Right ventricle myocardium superior (tissue), 1 donor: ENCODE measurements around the gene C5orf63. TPM values are rescaled to one million over a fixed set of nuclear protein-coding genes. Genes with fewer than 3 reads are reported as not detected.
"Not testable (repeated sequence)": the region's sequence is repeated elsewhere in the genome, so short reads cannot be mapped to it uniquely, and the experiment has no call there.

Experiments
- ATAC-seq: fragments of 200-7000 bp; cut with Tn5 transposase; one replicate; pipeline ENCODE4 v1.9.1; 2020; ENCODE audit warnings: mild to moderate bottlenecking; ENCODE audit not compliant: poor library complexity
- DNase-seq: peaks from one replicate; pipeline ENCODE4 v3.0.0-alpha.2; 2020
- intact Hi-C: fragments of 100-400 bp; cut with DNase I; formaldehyde crosslinking; loops from one replicate; pipeline ENCODE4 v1.11.2; 2022
- long read RNA-seq: library from polyadenylated mRNA; unstranded; transcript quantifications from one replicate; pipeline ENCODE4 v2.0.0, GENCODE V29; 2021
- total RNA-seq: library from RNA; stranded (reverse); fragmentation: NEBNext Ultra II Directional; extraction: Animal tissue kit (Norgen Biotek cat#: 25700); gene quantifications from one replicate; pipeline ENCODE4 v1.2.1, GENCODE V29; 2021
- donor health status: DM: no; HTN: yes; CAD: no; lungs with severe emphysema.

C5orf63 gene
- 11.1 TPM for total RNA-seq
- long read RNA-seq, full-length matches to known transcripts, result 4 of 6 reads
- long read RNA-seq, partial matches to known transcripts, result 1 of 6 reads
- long read RNA-seq, other reads (novel, unspliced or antisense), result 1 of 6 reads

GRCh38 chr5:127072861-127073846, at the start of gene C5orf63:
Gene C5orf63 (minus strand): TSS chr5:127073502. CDS start chr5:127058995, 14,507 bp downstream.
- DNase-seq (peak; percentile 82), ATAC-seq (peak; percentile 96)
- intact Hi-C loops, result no loop called here

- intact Hi-C loops, result no loop called here
- no peak for DNase-seq
- ATAC-seq, result no peak
Measured at GRCh38 chr5:127112347-127112864, 39.1 kb upstream of the C5orf63 start.

GRCh38 chr5:127111112-127111511, 37.8 kb upstream of the C5orf63 start:
- DNase-seq (no peak), ATAC-seq (no peak)
- intact Hi-C loops, result no loop called here

GRCh38 chr5:127108624-127109260, 35.4 kb upstream of the C5orf63 start:
- ATAC-seq, intact Hi-C loops, DNase-seq: not testable (repeated sequence)

- no peak for ATAC-seq
- DNase-seq, result no peak
- intact Hi-C loops, result no loop called here
Measured at GRCh38 chr5:127101935-127102334, 28.6 kb upstream of the C5orf63 start.

- intact Hi-C loops, result no loop called here
- ATAC-seq, result no peak
- no peak for DNase-seq
Measured at GRCh38 chr5:127101533-127101932, 28.2 kb upstream of the C5orf63 start.

GRCh38 chr5:127098241-127098640, 24.9 kb upstream of the C5orf63 start:
- no peak for ATAC-seq

GRCh38 chr5:127097278-127097677, 24.0 kb upstream of the C5orf63 start:
- DNase-seq (no peak), ATAC-seq (no peak)
- intact Hi-C loops, result no loop called here

More at GRCh38 chr5:127098241-127098640, 24.9 kb upstream of the C5orf63 start:
- DNase-seq, result no peak
- intact Hi-C loops, result no loop called here

- intact Hi-C loops, result no loop called here
- DNase-seq (no peak), ATAC-seq (no peak)
Measured at GRCh38 chr5:127096328-127096993, 23.2 kb upstream of the C5orf63 start.

GRCh38 chr5:127094161-127094814, 21.0 kb upstream of the C5orf63 start:
- ATAC-seq (no peak), DNase-seq (no peak)
- intact Hi-C loops, result no loop called here

GRCh38 chr5:127092690-127093089, 19.4 kb upstream of the C5orf63 start:
- no peak for ATAC-seq
- no peak for DNase-seq

GRCh38 chr5:127089191-127089590, 15.9 kb upstream of the C5orf63 start:
- intact Hi-C loops, result no loop called here
- DNase-seq, result no peak
- ATAC-seq, result no peak

More at GRCh38 chr5:127092690-127093089, 19.4 kb upstream of the C5orf63 start:
- intact Hi-C loops, result no loop called here

GRCh38 chr5:127088251-127088650, 14.9 kb upstream of the C5orf63 start:
- intact Hi-C loops, result no loop called here
- DNase-seq (no peak), ATAC-seq (no peak)

- intact Hi-C loops, result no loop called here
- no peak for ATAC-seq
- DNase-seq, result no peak
Measured at GRCh38 chr5:127086589-127086988, 13.3 kb upstream of the C5orf63 start.

GRCh38 chr5:127085796-127086195, 12.5 kb upstream of the C5orf63 start:
- ATAC-seq (no peak), DNase-seq (no peak)
- intact Hi-C loops, result no loop called here

- intact Hi-C loops, result no loop called here
- ATAC-seq, result no peak
- DNase-seq, result no peak
Measured at GRCh38 chr5:127085371-127085770, 12.1 kb upstream of the C5orf63 start.

GRCh38 chr5:127084656-127085055, 11.4 kb upstream of the C5orf63 start:
- no peak for ATAC-seq
- no peak for DNase-seq
- intact Hi-C loops, result no loop called here

GRCh38 chr5:127083711-127084110, 10.4 kb upstream of the C5orf63 start:
- intact Hi-C loops, result no loop called here
- ATAC-seq (no peak), DNase-seq (no peak)
